ENCODE results near the gene TRRAP.

TRRAP gene

DNA sequence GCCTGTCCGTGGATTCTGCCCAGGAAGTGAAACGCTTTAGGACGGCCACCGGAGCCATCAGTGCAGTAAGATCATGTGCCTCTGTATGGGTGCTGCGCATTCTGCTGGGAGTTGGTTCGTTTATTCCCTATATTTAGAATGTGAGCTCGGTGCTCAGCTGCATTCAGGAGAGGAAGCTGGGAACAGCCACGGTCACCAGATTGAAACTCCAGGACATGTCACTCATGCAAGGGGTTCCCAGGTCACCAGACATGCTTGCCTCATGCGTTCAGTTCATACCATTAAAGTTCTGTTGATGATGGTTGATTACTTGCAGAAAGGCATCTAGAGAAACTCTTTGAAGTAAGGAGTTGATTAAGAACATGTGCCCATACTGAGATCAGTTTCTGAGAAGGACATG, 78.1 kb downstream of the TRRAP start:
- no peak for DNase-seq

DNA sequence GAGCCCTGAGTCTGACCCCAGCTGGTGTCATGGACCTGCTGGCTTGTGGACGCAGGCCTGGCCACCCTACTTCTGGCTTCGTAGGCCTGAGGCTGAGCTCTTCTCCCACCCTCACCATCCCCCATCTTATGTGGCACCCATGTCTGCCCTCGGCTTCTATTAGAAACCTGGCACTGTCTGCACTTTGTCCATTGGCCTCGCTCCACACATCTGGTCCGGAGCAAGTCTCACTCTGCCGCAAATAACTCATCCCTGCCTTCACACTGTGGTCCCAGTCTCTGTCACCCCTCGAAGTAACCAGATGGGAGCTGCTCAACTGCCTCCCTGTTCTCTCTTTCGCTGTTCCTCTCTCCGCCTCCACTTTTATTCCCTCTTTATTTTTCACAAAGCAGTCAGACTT, 78.6 kb downstream of the TRRAP start:
- DNase-seq = no peak

DNA sequence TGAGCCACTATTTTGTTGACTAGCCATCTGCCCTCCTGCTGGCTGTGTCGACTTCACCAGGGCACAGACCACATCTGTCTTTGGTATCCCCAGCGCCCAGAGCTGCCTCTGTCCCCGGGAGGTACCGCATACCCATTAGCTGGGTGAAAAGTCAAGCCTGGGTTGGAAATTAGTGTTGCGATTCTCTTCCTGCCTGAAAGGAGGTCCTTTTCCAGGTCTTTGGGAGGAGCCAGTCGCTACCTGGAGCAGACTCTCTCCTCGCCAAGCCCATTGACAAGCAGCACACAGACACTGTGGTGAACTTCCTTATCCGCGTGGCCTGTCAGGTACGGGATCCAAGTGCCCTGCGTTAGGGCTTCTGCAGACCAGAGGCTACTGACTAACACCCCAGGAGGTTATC, 79.4 kb downstream of the TRRAP start:
- DNase-seq = no peak

DNA sequence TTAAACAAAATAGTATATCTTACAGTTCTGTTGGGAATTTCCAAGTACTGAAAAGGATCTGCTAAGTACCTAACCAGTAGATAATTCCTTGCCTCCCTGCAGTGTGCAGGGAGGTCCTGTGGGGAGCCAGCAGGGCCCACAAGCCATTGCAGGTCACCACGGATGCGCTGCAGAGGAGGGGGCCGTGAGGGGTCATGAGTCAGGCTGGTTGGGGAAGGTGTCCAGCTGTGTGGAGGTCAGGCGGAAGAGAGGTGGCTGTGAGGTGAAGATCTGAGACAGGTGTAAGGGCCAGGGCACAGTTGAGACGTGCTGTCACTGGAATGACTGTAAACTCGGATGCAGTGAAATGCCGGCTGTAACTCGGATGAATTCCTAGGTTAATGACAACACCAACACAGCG, 80.6 kb downstream of the TRRAP start:
- no peak for DNase-seq

DNA sequence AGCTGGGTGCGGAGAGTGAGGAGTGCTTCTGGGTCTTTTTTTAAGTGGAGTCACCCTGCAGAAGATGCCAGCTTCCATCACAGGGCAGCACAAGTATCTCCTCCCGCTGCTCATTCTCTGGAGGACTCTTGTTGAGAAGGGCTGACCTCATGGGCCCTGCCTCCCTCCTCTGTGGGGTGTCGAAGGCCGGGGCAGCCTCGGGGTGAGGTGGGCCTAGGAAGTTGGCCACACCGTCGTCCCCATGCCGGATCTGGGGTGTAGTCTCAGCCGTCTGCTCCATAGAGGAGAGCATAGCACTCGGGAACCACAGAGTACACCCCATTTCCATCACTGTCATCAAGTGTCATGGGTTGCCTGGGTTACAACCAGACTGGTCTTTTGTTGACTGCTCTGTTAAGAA, 85.0 kb downstream of the TRRAP start:
- DNase-seq = no peak

DNA sequence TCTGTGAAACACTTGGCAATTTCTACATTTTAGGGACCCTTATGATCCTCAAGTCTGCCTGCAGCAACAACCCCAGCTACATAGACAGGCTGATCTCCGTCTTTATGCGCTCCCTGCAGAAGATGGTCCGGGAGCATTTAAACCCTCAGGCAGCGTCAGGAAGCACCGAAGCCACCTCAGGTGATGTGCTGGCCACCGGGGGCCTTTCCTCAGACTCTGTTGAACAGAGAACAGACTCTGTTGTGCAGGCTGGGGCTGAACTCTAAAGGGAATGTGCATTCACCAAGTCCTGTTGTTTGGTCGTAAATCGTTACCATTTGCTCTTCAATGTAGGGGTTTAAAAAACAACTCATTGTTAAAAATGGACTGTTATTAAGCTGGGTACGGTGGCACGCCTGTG, 86.3 kb downstream of the TRRAP start:
- DNase-seq = no peak

DNA sequence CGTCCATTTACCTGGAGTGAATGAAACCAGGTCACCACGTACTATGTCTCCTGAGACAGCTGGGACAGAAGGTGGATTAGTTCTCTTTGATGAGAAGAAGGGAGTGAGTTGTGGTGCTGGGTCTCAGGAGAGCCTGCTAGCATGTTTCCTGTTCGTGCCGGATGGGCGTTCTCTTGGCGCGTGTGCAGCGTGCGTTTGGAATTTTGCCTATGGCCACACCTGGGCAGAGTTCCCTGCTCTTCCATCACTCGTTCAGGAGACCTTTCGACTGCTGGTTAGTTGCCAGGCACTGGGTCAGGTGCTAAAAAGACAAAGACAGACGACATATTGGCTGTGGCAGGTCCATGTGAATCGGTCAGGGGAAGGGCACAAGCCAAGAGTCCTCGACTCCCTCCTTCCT, 90.3 kb downstream of the TRRAP start:
- no peak for DNase-seq

DNA sequence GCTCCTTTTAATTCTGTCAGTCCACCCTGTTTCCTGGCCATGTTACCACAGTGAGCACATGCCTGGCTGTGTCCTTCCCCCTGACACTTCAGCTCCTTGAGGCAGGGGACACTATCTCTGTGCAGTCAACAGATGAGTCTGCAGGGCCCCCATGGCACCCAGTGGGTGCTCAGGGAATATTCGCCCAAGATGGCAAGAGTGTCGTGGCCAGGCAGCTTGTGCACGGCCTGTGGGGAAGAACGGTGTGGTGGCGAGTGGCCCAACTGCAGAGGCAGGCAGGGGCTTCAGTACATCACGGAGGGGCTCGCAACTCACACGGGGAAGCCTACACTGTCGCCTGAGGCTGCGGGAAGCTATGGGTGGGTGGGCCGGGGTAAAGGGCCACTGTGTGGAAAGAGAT, 91.1 kb downstream of the TRRAP start:
- DNase-seq = no peak

DNA sequence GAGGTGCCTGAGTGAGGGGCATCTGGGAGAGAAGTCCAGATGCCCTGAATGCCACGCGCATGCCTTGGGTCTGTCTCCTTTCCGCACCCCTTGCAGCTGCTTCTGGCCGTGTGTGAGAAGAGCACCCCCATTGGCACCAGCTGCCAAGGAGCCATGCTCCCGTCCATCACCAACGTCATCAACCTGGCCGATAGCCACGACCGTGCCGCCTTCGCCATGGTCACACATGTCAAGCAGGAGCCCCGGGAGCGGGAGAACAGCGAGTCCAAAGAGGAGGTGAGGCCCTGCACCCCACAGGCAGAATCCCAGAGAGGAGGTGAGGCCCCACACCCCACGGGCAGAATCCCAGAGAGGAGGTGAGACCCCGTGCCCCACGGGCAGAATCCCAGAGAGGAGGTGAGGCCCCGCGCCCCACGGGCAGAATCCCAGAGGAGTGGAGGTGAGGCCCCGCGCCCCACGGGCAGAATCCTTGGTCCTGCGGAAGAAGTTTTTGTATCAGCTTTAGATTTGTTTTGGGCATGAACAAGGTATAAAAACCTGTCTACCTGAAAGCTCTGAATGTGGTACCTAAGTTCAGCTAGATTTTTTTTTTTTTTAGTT, 91.8 kb downstream of the TRRAP start:
- no peak for DNase-seq

DNA sequence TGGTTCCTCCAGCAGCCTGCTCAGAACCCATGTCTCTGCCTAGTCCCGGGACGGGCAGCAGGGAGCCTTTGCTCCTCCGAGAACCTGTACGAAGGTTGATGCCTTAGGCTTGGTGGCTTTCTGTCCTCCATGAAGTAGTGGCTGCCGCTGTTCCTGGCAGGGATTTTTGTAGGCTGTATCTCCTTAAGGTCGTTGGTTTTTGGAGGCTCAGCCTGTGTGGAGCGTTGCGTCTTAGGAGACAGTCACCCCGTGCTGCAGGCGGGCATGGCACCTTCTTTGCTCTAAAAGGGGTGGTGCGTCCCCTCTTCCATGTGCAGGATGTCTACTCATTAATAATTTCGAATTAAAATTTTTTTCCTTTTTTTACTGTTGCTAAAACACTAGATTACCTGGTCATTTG, 92.5 kb downstream of the TRRAP start:
- no peak for DNase-seq

DNA sequence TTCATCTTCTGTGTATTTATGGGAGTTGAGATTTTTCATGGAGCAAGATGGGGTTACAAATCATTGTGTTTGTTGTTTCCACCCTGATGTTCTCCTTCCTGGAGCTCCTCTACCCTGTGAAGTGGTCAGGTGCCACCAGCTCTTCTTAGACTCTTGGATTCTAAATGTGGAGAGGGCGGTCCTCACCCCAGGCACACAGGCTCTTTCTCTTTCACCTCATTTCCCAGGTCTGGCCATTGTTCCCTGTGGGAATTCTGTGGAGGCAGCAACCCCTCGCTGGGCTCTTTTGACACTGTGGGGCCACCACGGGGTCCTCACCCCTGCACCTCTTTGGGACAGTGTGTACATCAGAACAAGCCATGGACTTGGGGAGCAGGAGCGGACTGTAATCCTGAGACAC, 95.9 kb downstream of the TRRAP start:
- no peak for DNase-seq

DNA sequence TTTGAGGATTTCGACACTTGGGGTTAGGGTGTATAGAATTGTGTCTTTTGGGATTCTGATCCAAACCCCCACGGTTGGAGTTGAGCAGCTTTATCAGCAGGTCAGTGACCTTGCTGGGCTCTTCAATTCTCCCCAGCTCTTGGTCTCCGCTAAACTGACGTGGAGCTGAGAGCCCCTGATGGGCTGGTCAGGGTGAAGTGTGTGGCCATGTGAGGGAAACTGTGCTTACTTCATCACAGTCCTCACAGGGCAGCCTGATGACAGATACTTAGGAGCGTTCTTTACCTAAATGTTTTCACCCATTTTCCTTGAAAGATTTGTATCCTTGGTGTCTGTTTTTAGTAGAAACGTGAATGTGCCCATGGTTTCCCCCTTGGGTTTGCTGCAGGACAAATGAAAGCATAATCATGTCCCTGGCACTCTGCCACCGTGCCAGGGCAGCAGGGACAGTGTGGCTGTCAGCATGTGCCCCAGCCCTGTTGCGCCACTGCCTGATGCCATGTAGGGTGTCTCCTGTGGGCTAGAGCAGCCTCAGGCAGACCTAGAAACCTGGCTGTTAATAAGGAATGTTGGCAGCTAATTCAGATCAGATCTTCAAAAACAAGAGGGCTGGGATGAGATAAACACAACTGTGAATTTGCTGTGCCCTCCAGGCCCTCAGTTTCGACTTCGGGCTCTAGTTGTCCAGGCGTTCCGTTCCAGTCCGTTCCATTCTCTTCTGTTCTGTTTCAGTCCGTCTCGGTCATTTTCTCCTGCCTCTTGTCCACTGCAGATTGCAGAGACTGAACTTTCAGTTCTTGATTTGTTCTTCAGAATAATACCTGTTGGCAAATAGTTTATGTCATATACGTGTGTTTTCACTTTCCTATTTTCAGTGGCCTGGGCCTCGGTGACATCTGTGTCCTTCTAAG, 96.8 kb downstream of the TRRAP start:
- DNase-seq = no peak

DNA sequence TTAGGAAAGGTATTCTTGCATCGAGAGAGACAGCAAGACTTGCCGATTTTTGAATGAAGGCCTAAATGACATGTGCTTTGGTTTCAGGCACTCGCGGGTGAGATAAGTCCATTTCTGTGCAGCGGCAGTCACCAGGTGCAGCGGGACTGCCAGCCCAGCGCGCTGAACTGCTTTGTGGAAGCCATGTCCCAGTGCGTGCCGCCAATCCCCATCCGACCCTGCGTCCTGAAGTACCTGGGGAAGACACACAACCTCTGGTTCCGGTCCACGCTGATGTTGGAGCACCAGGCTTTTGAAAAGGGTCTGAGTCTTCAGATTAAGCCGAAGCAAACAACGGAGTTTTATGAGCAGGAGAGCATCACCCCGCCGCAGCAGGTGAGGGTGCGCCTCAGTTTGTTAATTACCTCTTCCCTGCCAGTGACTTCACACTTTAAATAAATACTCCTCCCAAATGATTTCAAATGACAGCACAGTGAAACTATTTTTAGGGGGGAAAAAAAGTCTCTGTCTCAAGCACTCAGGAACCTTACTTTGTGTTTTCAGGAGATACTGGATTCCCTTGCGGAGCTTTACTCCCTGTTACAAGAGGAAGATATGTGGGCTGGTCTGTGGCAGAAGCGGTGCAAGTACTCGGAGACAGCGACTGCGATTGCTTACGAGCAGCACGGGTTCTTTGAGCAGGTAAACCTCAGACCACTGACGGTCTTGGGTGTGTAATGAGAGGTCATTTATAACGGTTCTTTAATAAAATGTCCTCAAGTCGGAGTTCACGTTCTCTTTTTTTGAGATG, 98.3 kb downstream of the TRRAP start:
- no peak for DNase-seq

DNA sequence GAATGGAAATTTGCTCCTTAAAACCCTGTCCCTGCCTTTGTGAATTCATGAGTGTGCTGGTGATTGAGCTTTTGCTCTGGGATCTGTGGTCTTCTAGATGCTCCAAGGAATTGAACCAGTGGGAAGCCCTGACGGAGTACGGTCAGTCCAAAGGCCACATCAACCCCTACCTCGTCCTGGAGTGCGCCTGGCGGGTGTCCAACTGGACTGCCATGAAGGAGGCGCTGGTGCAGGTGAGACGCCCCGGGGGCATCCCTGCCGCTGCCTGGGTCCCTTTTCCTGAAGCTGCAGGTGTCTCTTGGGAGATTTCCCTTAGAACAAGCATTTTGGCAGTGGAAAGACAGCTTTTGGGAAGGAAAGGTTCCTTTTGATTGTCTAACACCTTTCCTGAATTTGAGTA, 100.3 kb downstream of the TRRAP start:
- no peak for DNase-seq

DNA sequence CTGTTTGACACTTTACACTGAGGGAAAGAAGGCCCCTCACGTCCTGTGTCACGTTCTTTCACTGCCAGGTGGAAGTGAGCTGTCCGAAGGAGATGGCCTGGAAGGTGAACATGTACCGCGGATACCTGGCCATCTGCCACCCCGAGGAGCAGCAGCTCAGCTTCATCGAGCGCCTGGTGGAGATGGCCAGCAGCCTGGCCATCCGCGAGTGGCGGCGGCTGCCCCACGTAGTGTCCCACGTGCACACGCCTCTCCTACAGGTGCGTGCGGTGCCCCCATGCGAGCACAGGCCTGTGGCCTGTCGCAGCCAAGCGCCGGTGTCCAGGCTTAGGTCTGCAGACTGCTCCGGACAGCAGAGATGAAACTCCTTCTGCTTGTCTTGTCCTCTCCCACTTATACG, 103.4 kb downstream of the TRRAP start:
- DNase-seq = no peak

DNA sequence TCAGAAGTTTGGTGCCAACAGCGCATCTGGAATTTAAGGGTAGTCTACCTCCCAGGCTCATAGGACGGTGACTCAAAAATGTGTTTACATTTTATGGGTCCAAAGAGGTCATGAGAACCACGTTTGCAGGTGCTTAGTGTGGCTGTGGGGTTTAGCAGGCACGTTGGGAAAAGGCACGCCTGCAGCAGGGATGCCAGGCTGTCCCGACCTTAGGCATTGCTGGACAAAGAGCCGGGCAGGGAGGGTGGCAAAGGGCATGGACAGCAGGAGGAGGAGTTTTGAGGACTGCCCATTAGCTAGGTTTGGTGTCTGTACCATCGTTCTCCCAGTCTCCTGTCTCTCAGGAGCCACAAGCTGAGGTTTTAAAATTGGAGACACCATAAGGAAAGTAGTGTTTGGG, 104.4 kb downstream of the TRRAP start:
- DNase-seq = no peak

DNA sequence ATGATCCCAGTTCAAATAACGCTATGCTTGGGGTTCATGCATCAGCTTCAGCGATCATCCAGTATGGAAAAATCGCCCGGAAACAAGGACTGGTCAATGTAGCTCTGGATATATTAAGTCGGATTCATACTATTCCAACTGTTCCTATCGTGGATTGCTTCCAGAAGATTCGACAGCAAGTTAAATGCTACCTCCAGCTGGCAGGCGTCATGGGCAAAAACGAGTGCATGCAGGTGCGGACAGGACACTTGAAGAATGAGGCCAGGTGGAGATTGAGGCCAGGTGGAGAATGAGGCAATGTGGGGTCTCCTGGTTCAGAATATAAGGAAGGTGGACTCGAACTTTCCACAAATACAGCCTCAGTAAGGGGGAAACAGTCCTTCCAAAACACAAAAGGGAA, 105.8 kb downstream of the TRRAP start:
- DNase-seq = no peak

DNA sequence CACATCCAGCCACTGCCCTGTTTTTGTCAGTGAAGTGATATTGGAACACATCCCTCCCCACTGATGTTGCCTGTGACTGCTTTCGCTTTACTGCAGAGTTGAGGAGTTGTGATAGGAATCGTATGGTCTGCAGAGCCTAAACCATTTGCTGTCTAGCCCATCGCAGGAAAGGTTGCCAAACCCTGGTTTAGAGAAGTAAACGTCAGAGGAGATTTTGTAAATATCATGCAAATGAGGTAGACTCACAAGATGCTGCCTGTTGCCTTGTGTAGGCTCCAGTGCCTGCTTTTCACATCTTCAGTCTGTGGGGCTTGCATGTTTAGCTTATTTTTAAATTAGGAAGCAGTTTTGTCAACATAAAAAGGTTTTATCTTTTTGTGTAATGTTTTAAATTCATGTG, 107.1 kb downstream of the TRRAP start:
- no peak for DNase-seq

DNA sequence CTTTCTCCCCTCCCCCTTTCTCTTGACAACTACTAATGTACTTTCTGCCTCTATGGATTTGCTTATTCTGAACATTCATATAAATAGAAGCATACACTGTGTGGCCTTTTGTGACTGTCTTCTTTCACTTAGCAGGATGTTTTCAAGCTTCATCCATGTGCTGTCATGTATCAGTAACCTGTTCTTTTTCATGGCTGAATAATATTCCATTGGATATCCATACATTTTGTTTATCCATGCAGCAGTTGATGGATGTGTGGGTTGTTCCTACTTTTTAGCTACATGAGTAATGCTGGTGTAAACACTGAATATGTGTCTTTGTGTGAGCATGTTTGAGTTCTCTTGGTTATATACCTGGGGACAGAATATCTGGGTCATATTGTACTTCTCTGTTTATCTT, 107.6 kb downstream of the TRRAP start:
- DNase-seq = no peak

DNA sequence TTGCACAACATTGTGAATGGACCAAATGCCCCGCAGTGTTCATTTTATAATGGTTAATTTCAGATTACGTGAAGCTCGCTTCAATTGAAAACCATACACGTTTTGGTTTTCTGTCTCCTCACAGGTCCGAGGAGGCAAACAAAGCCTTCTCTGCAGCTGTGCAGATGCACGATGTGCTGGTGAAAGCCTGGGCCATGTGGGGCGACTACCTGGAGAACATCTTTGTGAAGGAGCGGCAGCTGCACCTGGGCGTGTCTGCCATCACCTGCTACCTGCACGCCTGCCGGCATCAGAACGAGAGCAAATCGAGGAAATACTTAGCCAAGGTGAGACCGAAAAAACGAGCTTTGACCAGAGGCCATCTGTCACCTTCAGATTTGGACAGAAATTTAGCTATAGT, 110.3 kb downstream of the TRRAP start:
- DNase-seq = no peak

DNA sequence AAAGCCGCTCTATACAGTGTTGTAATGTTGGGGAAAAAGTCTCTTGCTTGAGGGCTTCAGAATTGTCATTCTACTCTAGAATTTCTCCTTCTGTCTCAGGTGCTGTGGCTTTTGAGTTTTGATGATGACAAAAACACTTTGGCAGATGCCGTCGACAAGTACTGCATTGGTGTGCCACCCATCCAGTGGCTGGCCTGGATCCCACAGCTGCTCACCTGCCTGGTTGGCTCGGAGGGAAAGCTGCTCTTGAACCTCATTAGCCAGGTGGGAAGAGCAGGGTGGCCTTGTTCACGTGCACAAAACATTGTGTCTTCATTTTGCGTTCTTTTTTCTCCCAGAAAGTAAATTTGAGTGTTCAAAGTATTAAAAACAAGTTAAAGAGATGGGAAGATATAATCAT, 112.0 kb downstream of the TRRAP start:
- peak; percentile 7 for DNase-seq

DNA sequence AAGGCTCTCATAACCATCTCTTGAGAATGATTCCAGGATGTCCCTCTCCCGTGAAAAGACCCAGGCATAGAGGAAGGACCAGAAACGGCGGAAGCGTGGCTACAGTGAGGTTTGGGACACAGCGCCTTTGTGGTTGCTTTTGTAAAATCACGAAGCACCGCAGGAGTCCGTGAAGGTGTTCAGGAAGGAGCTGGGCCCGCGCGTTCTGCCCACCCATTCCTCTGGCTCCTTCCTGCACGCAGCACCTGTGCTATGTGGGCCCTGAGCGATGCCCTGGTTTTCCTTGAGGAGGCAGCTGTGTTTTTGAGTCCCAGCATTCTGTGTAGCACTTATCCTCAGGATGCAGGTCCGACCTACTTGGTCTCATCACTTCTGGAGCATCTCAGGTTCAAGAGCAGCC, 112.8 kb downstream of the TRRAP start:
- DNase-seq = no peak

DNA sequence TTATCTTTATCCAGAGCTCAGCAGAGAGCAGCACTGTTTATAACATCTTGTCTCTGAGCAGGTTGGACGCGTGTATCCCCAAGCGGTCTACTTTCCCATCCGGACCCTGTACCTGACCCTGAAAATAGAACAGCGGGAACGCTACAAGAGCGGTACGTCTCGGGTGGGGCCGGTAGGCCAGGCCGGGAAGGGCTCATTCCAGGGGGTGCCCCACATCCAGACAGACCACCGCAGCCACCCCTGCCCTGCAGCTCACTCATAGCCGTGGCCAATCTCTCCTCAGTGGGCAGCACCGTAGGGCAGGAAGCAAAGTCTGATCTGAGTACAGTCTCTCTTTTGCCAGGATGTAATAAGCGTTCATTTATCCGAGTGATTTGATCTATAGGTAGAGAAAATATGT, 113.7 kb downstream of the TRRAP start:
- no peak for DNase-seq

All from DMS79 treated with DMSO at 0.1 percent for 48 hours (cell line).